ENCODE results near the gene ZNF492. TPM values are rescaled to one million over a fixed set of nuclear protein-coding genes. Genes with fewer than 3 reads are reported as not detected.

Gene ZNF492
- total and polyA plus RNA-seq, 2 of the 8 experiments (the other 6 are each of a cell fraction or from before 2014, with no cell fraction given) = not detected

GRCh38 chr19:22619371-22619770 is 14.8 kb upstream of the ZNF492 start:
- Histone ChIP-seq H3K79me1 (ENCODE audit: low read depth, low read length) (no peaks in the 10 kb centered on the region), H2BK5ac (ENCODE audit: low read depth, low read length) (no peak overlapping the region), H3K79me2 (ENCODE audit: control insufficient read depth in 1 of 2, insufficient read depth in 2 of 2, low read length in 2 of 2) (no peaks in the 10 kb centered on the region), H2BK20ac (ENCODE audit: low read length) (no peak overlapping the region), H3K4ac (replicated peaks; ENCODE audit: insufficient read length, low read depth, low read length) (no peak overlapping the region), H4K5ac (ENCODE audit: insufficient read length, low read depth, low read length) (no peak overlapping the region), H3K14ac (ENCODE audit: insufficient read length) (no peak overlapping the region), H2BK120ac (replicated peaks; ENCODE audit: low read depth, low read length) (no peak overlapping the region), H2BK15ac (ENCODE audit: low read length) (no peak overlapping the region), H2AFZ (ENCODE audit: low read length) (no peak overlapping the region), H3K4me1 (replicated peaks in 1 of 4; ENCODE audit: control insufficient read depth in 3 of 4, insufficient read depth in 4 of 4, low read length in 3 of 4) (no peaks in the 10 kb centered on the region), H4K20me1 (replicated peaks in 1 of 2; ENCODE audit: control insufficient read depth in 1 of 2, insufficient read depth in 2 of 2, low read length in 2 of 2) (no peaks in the 10 kb centered on the region), H3K4me3 (ENCODE audit: extremely low read depth in 1 of 4, insufficient read depth in 2 of 4, low read depth in 3 of 4, low read length in 4 of 4) (no peak overlapping the region), H4K91ac (replicated peaks; ENCODE audit: insufficient read length, low read length) (no peak overlapping the region), H3K36me3 (ENCODE audit: control insufficient read depth in 2 of 4, insufficient read depth in 4 of 4, low read length in 3 of 4) (peaks cover 0 to 5% (median 0%) of the 10 kb centered on the region in 4 experiments; a peak in 1 of 8 replicates), H2BK12ac (ENCODE audit: low read depth, low read length) (no peak overlapping the region), H3K23ac (ENCODE audit: insufficient read length) (no peak overlapping the region), H3K23me2 (ENCODE audit: low read depth, low read length) (no peaks in the 10 kb centered on the region), H3K9me3 (ENCODE audit: insufficient read depth in 2 of 2, low read depth in 1 of 2, low read length in 1 of 2) (peaks cover 41 to 85% of the 10 kb centered on the region in 2 experiments), H3K9ac (replicated peaks in 1 of 4; ENCODE audit: extremely low read depth in 1 of 4, low read depth in 3 of 4, low read length in 3 of 4) (no peak overlapping the region), H4K8ac (ENCODE audit: extremely low read depth, insufficient read depth, low read length) (no peak overlapping the region), H3K4me2 (ENCODE audit: insufficient read depth in 1 of 2, low read depth in 2 of 2, low read length in 2 of 2) (no peak overlapping the region), H3K56ac (replicated peaks; ENCODE audit: insufficient read length, low read depth, low read length) (no peak overlapping the region), H3K27ac (ENCODE audit: low read depth, low read length) (no peak overlapping the region), H3K27me3 (replicated peaks in 1 of 4; ENCODE audit: control insufficient read depth in 3 of 4, extremely low read depth in 1 of 4, insufficient read depth in 3 of 4, low read length in 3 of 4) (no peaks in the 10 kb centered on the region), H2AK5ac (ENCODE audit: low read depth, low read length) (no peak overlapping the region), H3K18ac (ENCODE audit: extremely low read depth, low read length) (no peak overlapping the region)
- TF ChIP-seq CHD1 (IDR thresholded peaks at IDR 0.05; ENCODE audit: low read depth, low read length) = no peak
- no peak for TF ChIP-seq EZH2 (IDR thresholded peaks at IDR 0.05; ENCODE audit: low read depth, low read length, severe bottlenecking)
- no peak for TF ChIP-seq JUN (IDR thresholded peaks at IDR 0.05; ENCODE audit: low read depth, low read length)
- no peak for TF ChIP-seq TEAD4 (IDR thresholded peaks at IDR 0.05; ENCODE audit: low read depth, low read length)
- no peak for TF ChIP-seq SIX5 (IDR thresholded peaks at IDR 0.05; ENCODE audit: low read depth, low read length)
- FAIRE-seq (no peak), DNase-seq (ENCODE audit: low read depth in 1 of 2, low spot score in 2 of 2) (no peak)
- ChIA-PET CTCF (ENCODE audit: partially characterized antibody) (no interaction called here), POLR2A (ENCODE audit: partially characterized antibody) (no interaction called here)
- 83% methylated on average over 4 of the region's 4 CpGs; no CpG with 5 or more reads in 1 of the 2 experiments for WGBS, 2 experiments (ENCODE audit: extremely low coverage in 1 of 2, insufficient coverage in 1 of 2, insufficient read length in 1 of 2, insufficient replicate concordance in 2 of 2, low coverage in 1 of 2, low lambda C conversion rate in 2 of 2, missing lambda C conversion rate in 1 of 2)

Measured in H1 (cell line).